Motor neuron (in vitro differentiated cells): Measurements from ENCODE around the gene PIN4. TPM values are rescaled to one million over a fixed set of nuclear protein-coding genes. Genes with fewer than 3 reads are reported as not detected.

Source experiments
- ATAC-seq, 8 experiments: fragments of 200-7000 bp; cut with Tn5 transposase; replicated peaks in 6 of 8; 2 replicates each; pipeline ENCODE4 v1.8.0; 2021; ENCODE audit warnings: mild to moderate bottlenecking in 8 of 8, moderate library complexity in 8 of 8
- H3K27ac ChIP-seq, 2 donors: fragments of 250-450 bp; sonication (Bioruptor Pico); 2 replicates each; pipeline ENCODE4 v1.9.0; 2021; ENCODE audit warnings: antibody characterized with exemption in 2 of 2, mild to moderate bottlenecking in 2 of 2, moderate library complexity in 1 of 2
- H3K4me1 ChIP-seq, 2 donors: fragments of 250-450 bp; sonication (Bioruptor Pico); replicated peaks in 1 of 2; 2 replicates each; pipeline ENCODE4 v1.6.1; 2021; ENCODE audit warnings: antibody characterized with exemption in 2 of 2, mild to moderate bottlenecking in 2 of 2, moderate library complexity in 1 of 2
- H3K4me3 ChIP-seq, 5 donors: fragments of 250-450 bp; sonication (Bioruptor Pico); 2 replicates each; pipeline ENCODE4 v1.9.0; 2021; ENCODE audit warnings: antibody characterized with exemption in 5 of 5, mild to moderate bottlenecking in 5 of 5, moderate library complexity in 4 of 5
- WGBS, 10 experiments: fragments of 450-650 bp; shearing (Covaris generic); methylation state at CpG; one replicate each; pipeline ENCODE4 v1.0.0; 2022; 5-methylcytosine and 5-hydroxymethylcytosine counted together
- in situ Hi-C, 9 experiments: fragments of 400-800 bp; cut with MboI; loops; one replicate each; pipeline ENCODE4 v1.15.0; 2021; ENCODE audit warnings: low sequenced_read_pairs in 9 of 9, low pct_unique_long_range_greater_than_20kb in 2 of 9; ENCODE audit not compliant: unreplicated experiment in 9 of 9
- total RNA-seq, 8 experiments: library from RNA; unstranded; fragments of 300-600 nt; gene quantifications; 2 replicates each; pipeline versions ENCODE4 v1.2.3 to v1.2.4, GENCODE V29; 2022

The PIN4 gene
- 10 to 100 TPM; 20.5 to 54.3 (median 32.4) TPM for total RNA-seq

DNA sequence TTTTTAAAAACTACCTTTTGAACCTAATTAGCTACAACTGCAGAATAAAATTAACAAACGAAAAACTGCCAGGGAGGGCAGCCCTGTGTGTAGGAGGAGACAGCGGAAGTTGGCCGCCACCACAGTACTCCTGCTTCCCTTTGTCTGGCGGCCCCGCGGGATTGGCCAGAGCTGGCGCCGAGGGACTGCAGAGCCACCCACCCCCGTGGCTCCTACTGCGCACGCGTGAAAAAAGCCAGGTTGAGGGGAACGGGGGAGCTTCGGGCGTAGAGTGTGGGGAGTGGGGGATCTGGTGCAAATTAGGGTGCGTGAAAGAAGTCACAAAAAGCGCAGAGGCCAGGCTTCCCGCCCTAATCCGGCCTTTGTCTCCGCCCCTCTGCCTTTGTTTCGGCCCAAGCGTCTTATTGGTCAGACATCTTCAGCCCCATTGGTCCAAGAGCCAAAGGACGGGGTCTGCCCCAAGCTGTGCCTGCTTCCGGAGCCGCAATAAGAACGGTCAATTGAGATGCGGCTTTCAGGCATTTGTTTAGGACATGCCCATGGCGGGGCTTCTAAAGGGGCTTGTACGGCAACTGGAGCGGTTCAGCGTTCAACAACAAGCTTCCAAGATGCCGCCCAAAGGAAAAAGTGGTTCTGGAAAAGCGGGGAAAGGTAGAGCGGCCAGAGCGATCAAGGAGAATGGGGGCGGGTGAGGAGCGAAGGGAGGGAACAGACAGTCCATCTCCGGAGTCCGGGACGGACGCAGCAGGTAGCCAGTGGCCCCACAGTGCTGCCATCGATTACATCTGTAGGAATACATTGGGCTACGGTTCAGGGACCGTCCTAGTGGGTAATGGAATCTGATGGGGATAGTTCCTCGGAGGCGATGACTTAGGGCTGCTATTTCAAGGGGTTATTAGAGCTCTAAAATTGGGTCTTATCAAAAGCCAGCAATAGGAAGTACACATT, at the start of gene PIN4:
Gene PIN4, plus strand, starts transcription at position 580 of the 948 bp plus-strand sequence. Its CDS starts 29 bp downstream, at position 609.
- peaks cover 3 to 9% of the 10 kb centered on the region in 2 donors for H3K4me1 ChIP-seq
- in situ Hi-C loops: no loop called here
- H3K27ac ChIP-seq: peak within 1 kb of the TSS; percentile 78 to 79
- H3K4me3 ChIP-seq: peak within 1 kb of the TSS; percentile 58 to 93 (median 64)
- peak; percentile 92 to 97 (median 94) for ATAC-seq
- WGBS, 10 experiments: 0 to 51% (median 0%) methylated on average over 3 to 20 of the region's 46 CpGs; no CpG with 5 or more reads in 7 of the 10 experiments

DNA sequence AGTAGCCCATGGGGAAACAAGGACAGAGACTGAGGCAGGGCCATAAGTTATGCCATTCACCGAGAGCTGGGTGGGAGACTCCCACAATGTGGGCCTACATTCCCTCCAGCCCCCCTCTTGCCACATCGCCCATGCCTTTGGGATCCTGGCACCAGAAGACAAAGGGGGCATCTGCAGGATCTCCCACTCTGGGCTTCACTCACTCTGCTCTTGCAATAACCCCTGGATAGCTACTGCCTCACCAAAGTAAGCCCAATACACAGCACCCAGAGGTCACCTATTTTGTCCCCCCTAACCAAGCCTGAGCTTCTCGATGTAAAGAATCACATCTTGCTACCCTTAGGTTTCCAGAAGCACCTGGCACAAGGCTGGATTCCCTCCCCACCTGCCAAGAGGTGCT, 49.1 kb upstream of the PIN4 start:
- peaks cover 24 to 35% of the 10 kb centered on the region in 2 donors for H3K4me1 ChIP-seq
- ATAC-seq: peak in 1 of 8 experiments; percentile 0
- WGBS, 10 experiments: no CpG with 5 or more reads among the region's 3 CpGs
- in situ Hi-C loops: loop anchor here in 1 of 9 experiments (25.0 kb wide), 1 partner anchor 120 kb away; no protein-coding TSS in a partner anchor
- peak overlapping the region; percentile 72 to 76 for H3K27ac ChIP-seq
- peak overlapping the region; percentile 19 to 66 (median 47) for H3K4me3 ChIP-seq

DNA sequence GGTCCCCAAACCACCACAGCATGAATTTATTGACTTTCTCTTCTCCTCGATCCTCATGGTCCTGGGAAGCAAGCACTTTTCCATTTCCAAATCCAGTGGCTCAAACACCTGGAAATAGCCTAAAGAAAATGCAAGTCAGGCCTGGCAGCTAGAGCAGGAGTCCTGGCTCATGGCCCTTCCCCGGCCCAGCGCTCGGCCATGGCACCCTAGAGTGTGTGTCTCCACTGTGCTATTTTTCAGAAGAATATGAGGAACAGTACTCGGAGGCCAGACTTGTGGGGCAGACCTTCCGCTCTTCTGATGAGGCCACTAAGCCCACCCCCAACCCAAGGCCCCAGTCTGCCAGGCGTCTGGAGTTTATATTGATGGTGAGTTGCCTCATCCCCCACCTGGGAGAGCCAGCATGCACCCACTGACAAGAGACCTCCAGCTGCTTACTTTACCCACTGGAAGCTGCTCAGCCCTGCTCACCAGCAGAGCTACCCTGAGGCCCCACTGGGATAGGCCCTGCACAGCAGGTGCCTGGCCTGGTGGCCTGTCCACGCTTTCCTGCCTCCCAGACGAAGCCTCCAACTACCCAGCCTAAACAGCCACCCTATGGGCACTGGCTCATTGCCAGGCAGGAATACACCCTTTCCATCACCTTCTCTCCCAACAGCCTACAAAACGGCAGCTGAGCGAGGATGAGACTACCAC, 47.6 kb upstream of the PIN4 start:
- peaks cover 16 to 21% of the 10 kb centered on the region in 2 donors for H3K4me1 ChIP-seq
- 40 to 100% (median 73%) methylated on average over 1 to 5 of the region's 11 CpGs; no CpG with 5 or more reads in 7 of the 10 experiments for WGBS, 10 experiments
- in situ Hi-C loops: loop anchor here in 1 of 9 experiments (25.0 kb wide), 1 partner anchor 122 kb away; no protein-coding TSS in a partner anchor
- no peak for ATAC-seq
- H3K4me3 ChIP-seq: no peak overlapping the region
- no peak overlapping the region for H3K27ac ChIP-seq

DNA sequence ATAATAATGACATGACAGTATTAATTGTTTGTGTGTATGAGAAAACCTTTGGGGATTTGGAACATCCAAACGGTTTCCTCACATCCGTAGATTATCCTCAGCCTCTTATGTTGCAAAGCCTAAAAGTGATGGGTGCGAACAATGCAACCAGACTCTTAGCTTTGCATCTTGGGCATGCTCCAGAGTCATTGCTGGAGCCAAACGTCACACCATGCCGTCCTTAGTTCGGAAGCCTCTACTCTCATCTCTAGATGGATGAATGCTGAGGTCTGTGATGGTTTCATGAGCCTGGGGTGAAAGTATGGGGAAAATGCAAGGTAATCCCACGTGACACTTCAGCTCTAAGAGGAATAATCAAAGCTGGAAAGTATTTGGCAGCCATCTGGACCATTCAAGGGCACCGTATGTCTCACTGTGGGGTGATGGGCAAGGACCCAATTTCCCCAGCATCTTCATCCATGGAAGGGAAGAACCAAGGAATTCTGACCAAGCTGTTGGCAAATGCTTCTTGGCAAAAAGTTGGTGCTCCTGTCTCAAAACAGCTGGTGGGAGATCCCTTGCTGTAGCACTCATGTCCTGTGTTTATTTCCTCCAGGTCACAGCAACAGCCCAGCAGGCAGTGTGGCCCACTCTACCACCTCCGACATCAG, 43.6 kb upstream of the PIN4 start:
- peaks cover 12 to 17% of the 10 kb centered on the region in 2 donors for H3K4me1 ChIP-seq
- in situ Hi-C loops: loop anchor here in 1 of 9 experiments (25.0 kb wide), 1 partner anchor 126 kb away; no protein-coding TSS in a partner anchor
- H3K4me3 ChIP-seq: no peak overlapping the region
- 29 to 100% (median 63%) methylated on average over 1 to 8 of the region's 9 CpGs; no CpG with 5 or more reads in 5 of the 10 experiments for WGBS, 10 experiments
- H3K27ac ChIP-seq: no peak overlapping the region
- ATAC-seq: no peak

DNA sequence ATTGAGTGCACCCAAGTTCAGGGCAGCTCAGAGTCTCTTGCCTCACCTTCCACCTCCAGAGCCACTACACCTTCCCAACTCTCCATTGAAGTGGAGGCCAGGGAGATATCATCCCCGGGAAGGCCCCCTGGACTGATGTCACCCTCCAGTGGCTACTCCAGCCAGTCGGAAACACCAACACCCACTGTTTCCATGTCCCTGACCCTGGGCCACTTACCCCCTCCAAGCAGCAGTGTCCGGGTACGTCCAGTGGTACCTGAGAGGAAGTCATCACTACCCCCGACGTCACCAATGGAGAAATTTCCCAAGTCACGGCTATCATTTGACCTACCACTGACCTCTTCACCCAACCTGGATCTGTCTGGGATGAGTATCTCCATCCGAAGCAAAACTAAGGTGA, 42.0 kb upstream of the PIN4 start:
- H3K4me1 ChIP-seq: peaks cover 26 to 30% of the 10 kb centered on the region in 2 donors

DNA sequence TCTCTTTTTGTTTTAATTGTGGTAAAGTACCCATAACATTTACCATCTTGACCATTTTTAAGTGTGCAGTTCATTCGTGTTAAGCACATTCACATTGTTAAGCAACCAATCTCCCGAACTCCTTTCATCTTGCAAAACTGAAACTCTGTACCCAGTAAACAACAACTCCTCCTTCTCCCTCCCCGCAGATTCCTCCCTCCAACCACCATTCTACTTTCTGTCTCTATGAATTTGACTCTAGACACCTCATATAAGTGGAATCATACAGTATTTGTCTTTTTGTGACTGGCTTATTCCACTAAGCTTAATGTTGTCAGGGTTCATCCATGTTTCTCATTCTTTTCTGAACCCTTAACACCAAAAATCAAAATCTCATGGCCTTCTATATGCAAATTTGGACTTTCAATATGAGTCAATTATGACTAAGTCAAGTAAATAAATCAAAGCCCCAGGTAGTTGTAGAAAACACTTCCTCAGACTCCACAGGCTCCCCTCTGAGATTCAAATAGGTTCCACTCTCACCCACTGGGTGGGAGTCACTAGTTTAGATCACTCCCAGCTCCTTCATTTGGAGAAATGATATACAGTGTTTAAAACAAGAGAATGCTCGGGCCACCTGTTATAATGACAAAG, 40.1 kb upstream of the PIN4 start:
- peaks cover 41 to 42% of the 10 kb centered on the region in 2 donors for H3K4me1 ChIP-seq
- ATAC-seq: no peak
- in situ Hi-C loops: loop anchor here in 1 of 9 experiments (25.0 kb wide), 1 partner anchor 129 kb away; no protein-coding TSS in a partner anchor
- H3K27ac ChIP-seq: no peak overlapping the region
- no peak overlapping the region for H3K4me3 ChIP-seq
- WGBS, 10 experiments: 41 to 100% (median 83%) methylated on average over 1 to 4 of the region's 4 CpGs; no CpG with 5 or more reads in 3 of the 10 experiments

More for the DNA sequence above, 42.0 kb upstream of the PIN4 start:
- WGBS, 10 experiments: 61% methylated on average over 5 of the region's 8 CpGs; no CpG with 5 or more reads in 9 of the 10 experiments
- Histone ChIP-seq H3K27ac (no peak overlapping the region), H3K4me3 (no peak overlapping the region)
- no peak for ATAC-seq
- in situ Hi-C loops: loop anchor here in 1 of 9 experiments (25.0 kb wide), 1 partner anchor 127 kb away; no protein-coding TSS in a partner anchor

DNA sequence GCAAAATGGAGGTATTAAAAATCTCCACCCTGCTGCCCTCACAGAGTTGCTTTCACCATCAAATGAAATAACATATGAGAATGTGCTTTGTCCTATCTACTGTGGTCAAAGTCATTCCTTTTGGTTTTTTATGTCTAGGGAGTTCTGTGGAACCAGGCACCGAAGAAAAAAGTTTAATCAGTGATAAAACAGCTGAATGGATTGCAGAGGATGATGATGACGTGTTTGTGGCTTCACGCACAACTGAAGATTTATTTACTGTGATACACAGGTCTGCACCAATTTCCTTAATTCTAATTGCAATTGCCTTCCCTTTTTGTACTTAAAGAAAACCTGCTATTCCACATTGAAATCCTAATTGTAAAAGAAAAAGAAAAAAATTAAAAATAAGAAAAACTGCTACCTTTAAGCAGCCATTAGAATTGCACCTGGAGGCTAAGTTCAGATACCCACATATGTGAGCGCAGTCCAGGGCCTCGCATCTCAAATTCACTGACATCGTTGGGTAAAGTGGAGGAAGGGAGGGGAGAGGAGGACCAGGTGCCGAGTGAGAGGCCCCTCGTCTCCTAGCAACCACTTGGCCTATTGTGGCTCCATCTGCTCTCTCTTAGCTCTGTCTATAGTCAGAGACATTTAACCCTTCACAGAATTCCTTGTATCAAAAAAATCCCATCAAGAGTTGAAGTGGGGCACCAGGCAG, 39.3 kb upstream of the PIN4 start:
- in situ Hi-C loops: loop anchor here in 1 of 9 experiments (25.0 kb wide), 1 partner anchor 130 kb away; no protein-coding TSS in a partner anchor
- no peak overlapping the region for H3K4me3 ChIP-seq
- 0 to 80% (median 23%) methylated on average over 1 to 3 of the region's 8 CpGs; no CpG with 5 or more reads in 4 of the 10 experiments for WGBS, 10 experiments

DNA sequence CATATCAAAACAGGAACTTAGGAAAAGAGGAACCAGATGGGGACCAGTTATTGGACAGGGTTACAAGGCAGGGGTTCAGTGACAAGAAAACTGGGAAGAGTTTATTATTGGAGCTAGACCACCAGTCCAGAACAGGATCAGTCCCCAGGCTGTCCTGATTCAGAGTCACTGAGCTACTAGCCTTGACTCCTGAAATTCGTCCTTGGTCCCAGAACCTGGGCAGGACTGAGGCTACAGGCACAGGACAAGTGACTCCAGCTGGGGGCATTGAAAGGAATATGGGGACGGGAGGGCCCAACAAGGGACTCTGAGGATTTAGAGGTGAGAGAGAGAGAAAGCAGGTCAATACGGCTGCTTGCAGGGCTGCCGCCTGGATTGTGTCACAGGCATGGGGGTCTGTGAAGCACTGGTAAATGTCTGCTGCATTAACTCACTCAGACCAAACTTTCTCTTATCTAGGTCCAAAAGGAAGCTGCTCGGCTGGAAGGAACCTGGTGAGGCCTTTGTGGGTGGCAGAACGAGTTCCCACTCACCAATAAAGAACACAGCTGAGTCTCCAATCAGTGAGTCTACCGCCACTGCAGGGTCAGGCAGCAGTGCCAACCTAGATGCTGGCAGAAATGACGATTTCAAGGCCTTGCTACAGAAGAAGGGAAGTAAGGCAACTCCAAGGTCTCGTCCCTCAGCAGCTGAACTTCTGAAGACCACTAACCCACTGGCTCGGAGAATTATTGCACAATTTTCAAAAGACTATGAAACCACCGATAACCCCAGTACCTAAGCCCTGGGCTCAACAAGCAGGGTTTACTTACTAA, 38.6 kb upstream of the PIN4 start:
- in situ Hi-C loops: loop anchor here in 1 of 9 experiments (25.0 kb wide), 1 partner anchor 131 kb away; no protein-coding TSS in a partner anchor
- no peak overlapping the region for H3K4me3 ChIP-seq
- ATAC-seq: peak in 5 of 8 experiments; percentile 50 to 59 (median 54)
- peak overlapping the region; percentile 68 to 93 for H3K27ac ChIP-seq
- H3K4me1 ChIP-seq: peaks cover 41 to 48% of the 10 kb centered on the region in 2 donors
- 0 to 100% (median 33%) methylated on average over 1 to 7 of the region's 11 CpGs; no CpG with 5 or more reads in 6 of the 10 experiments for WGBS, 10 experiments

More for the DNA sequence above, 39.3 kb upstream of the PIN4 start:
- Histone ChIP-seq H3K4me1 (peaks cover 41 to 48% of the 10 kb centered on the region in 2 donors), H3K27ac (peak overlapping the region; percentile 68 to 93)
- ATAC-seq: peak in 5 of 8 experiments; percentile 99 to 100 (median 99)

DNA sequence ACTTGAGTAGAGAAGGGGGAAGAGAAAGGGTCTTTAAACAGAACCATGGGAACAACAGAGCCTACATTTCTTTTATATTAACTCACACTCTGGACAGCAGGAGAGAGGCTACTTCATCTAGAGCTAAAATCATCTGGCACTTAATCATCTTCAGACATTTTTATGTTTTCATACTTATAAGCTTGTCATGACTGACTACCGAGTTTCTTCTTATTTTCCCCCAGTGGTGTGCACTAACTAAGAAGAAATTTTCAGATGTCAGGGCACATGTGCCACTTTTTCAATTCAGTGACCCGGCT, 38.0 kb upstream of the PIN4 start:
- Histone ChIP-seq H3K27ac (peak overlapping the region; percentile 68 to 93), H3K4me3 (no peak overlapping the region), H3K4me1 (peaks cover 41 to 48% of the 10 kb centered on the region in 2 donors)
- 50 to 100% (median 60%) methylated on average over 1 to 2 of the region's 2 CpGs; no CpG with 5 or more reads in 7 of the 10 experiments for WGBS, 10 experiments
- ATAC-seq: no peak
- in situ Hi-C loops: loop anchor here in 1 of 9 experiments (25.0 kb wide), 1 partner anchor 131 kb away; no protein-coding TSS in a partner anchor

DNA sequence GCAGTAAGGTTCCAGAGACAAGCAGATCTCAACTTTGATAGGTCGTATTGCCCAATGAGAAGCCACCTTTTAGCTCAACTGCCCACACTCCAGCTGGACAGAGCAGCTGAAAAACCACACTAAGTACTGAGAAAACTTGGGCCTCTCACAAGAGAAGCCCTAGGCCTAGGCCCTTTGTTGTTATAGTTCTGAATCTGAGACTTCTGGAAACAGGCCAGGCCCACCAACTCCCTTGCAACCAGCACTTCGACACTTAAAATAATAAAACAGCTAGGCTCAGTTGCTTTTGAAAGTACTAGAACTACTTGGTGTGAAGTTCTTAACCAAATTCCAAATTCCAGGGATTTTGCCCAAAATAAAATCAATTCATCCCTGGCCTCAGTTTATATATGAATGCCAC, 36.4 kb upstream of the PIN4 start:
- in situ Hi-C loops: loop anchor here in 1 of 9 experiments (25.0 kb wide), 1 partner anchor 133 kb away; no protein-coding TSS in a partner anchor
- Histone ChIP-seq H3K4me3 (no peak overlapping the region), H3K4me1 (peaks cover 41 to 48% of the 10 kb centered on the region in 2 donors), H3K27ac (peak overlapping the region in 1 of 2 donors; percentile 44)
- 11 to 83% (median 54%) methylated on average over 1 of the region's 2 CpGs; no CpG with 5 or more reads in 6 of the 10 experiments for WGBS, 10 experiments
- no peak for ATAC-seq
